ENCODE measurements around the gene RTN4R.

DNA sequence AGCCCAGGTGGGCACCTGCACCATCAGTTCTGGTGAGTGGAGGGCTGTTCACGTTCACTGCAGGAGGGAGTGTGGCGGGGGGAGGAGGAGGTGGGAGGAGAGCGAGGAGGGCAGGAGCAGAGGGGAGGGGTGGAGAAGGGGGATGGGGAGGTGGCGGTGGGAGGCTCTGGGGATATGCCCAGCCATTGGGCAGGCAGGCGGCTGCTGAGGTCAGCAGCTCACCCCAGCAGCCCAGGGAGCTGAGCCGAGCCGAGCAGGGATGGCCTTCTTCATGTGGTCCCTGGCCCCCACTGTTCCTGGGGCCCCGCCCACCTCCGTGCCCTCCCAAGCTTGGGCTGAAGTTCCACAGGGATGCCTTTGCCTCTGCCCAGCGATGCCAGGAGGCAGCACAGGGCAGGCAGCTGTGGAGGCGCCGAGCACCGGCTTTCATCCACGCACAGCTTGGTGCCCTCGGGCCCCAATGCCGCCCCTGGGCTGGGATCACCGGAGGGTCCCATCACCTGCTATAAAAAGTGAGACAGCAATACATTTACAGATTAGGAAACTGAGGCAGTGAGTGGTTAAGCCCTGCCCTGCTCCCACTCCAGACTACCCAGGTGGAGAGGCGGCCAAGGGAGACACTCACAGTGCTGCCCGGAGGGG is 21.6 kb downstream of the RTN4R start:
- TF ChIP-seq, protein P1, sequence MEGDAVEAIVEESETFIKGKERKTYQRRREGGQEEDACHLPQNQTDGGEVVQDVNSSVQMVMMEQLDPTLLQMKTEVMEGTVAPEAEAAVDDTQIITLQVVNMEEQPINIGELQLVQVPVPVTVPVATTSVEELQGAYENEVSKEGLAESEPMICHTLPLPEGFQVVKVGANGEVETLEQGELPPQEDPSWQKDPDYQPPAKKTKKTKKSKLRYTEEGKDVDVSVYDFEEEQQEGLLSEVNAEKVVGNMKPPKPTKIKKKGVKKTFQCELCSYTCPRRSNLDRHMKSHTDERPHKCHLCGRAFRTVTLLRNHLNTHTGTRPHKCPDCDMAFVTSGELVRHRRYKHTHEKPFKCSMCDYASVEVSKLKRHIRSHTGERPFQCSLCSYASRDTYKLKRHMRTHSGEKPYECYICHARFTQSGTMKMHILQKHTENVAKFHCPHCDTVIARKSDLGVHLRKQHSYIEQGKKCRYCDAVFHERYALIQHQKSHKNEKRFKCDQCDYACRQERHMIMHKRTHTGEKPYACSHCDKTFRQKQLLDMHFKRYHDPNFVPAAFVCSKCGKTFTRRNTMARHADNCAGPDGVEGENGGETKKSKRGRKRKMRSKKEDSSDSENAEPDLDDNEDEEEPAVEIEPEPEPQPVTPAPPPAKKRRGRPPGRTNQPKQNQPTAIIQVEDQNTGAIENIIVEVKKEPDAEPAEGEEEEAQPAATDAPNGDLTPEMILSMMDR (IDR thresholded peaks at IDR 0.05), result no peak
- TF ChIP-seq POLR2A (IDR thresholded peaks at IDR 0.05), result no peak
